ENCODE measurements around the gene RAB8B.

RAB8B gene

DNA sequence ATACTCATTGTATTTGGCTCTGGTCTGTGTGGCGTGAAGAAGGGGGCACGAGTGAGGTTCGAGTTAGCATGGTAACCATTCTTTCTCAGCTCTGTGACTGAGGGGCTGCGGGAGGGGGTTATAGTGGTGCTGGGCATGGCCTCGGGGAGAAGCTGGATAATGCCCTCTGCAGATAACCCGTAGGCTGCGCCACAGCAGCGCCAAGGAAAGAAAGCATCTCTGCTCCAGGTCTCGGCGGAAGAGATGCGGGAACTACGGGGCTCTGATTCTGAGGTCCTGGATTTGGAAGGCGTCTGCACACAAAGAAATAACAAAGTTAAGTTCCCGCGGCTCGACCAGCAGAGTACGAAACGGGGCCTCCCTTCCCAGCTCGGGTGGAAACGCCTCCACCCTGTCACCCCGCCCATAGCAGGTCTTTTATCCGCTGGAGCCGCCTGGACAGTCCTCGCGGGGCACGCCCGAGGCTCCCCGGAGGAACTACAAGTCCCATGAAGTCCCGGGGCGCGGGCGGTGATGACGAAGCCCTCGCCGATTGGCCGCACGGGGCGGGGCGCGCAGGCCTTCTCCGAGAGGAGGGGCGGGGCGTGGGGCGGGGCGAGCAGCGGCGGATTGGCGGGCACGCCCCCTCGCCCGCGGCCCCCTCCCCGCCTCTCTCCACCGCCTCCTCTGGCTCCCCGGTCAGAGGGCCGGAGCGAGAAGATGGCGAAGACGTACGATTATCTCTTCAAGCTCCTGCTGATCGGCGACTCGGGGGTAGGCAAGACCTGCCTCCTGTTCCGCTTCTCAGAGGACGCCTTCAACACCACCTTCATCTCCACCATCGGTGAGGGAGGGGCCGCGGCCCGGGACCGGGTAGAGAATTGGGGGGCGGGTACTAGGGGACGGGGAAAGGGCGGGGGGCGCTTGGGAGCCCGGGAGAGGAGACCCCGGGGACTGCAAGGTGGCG, at the start of gene RAB8B:
RAB8B (plus strand) TSS at position 681 of the 946 bp plus-strand sequence; CDS start at position 700, 19 bp downstream.
- ChIA-PET CTCF (no interaction called here), POLR2A (interaction anchor here (0.6 to 1.1 kb wide), 3 partner anchors 13 to 32 kb away, joined by 4 to 7 read pairs (median 4); partner anchors contain the start of gene RPS27L)
- H3K27ac ChIP-seq (ENCODE audit: extremely low read depth, low read depth, low read length) = peak within 1 kb of the TSS; percentile 28; the same call in 1 of the 2 replicates
- no peaks in the 10 kb centered on the region for H3K9me3 ChIP-seq (ENCODE audit: control insufficient read depth, insufficient read depth, low read depth, low read length)
- peaks cover under 1% of the 10 kb centered on the region; the same call in 1 of the 2 replicates for H3K4me1 ChIP-seq (ENCODE audit: control insufficient read depth, insufficient read depth, low read length)
- H3K36me3 ChIP-seq (ENCODE audit: control insufficient read depth in 2 of 2, insufficient read depth in 1 of 2, low read length in 2 of 2) = no peaks in the 10 kb centered on the region
- H3K4me3 ChIP-seq (ENCODE audit: low read depth, low read length) = peak within 1 kb of the TSS; percentile 75
- TF ChIP-seq OVOL3 (tag by site-specific recombination; IDR thresholded peaks at IDR 0.05) (no peak), TRIM28 (IDR thresholded peaks at IDR 0.05; ENCODE audit: borderline replicate concordance, low read length) (no peak), ZNF510 (tag by site-specific recombination; IDR thresholded peaks at IDR 0.05; ENCODE audit: insufficient replicate concordance) (no peak), MZF1 (tag by site-specific recombination; IDR thresholded peaks at IDR 0.05; ENCODE audit: borderline replicate concordance) (no peak), SP7 (tag by site-specific recombination; IDR thresholded peaks at IDR 0.05) (no peak), ZNF544 (tag by site-specific recombination; IDR thresholded peaks at IDR 0.05) (no peak), ZNF621 (tag by site-specific recombination; IDR thresholded peaks at IDR 0.05) (no peak), ZFP41 (tag by site-specific recombination; IDR thresholded peaks at IDR 0.05; ENCODE audit: borderline replicate concordance) (no peak), ZNF785 (tag by site-specific recombination; IDR thresholded peaks at IDR 0.05) (no peak), KLF8 (tag by site-specific recombination; IDR thresholded peaks at IDR 0.05) (peak; percentile 60; the same call in 1 of the 2 replicates), ZFHX2 (tag by site-specific recombination; conservative IDR thresholded peaks at IDR 0.05) (0 out of 2 replicates have a peak, but pooled peaks have one; percentile 15), ZNF394 (tag by site-specific recombination; IDR thresholded peaks at IDR 0.05; ENCODE audit: borderline replicate concordance) (peak; percentile 53; the same call in 1 of the 2 replicates), ZNF292 (tag by site-specific recombination; IDR thresholded peaks at IDR 0.05; ENCODE audit: borderline replicate concordance, low read depth) (no peak), GLIS1 (tag by site-specific recombination; IDR thresholded peaks at IDR 0.05) (no peak; the same call in 1 of the 2 replicates), KLF9 (tag by site-specific recombination; IDR thresholded peaks at IDR 0.05; ENCODE audit: low read depth) (peak; percentile 82), KLF1 (tag by site-specific recombination; IDR thresholded peaks at IDR 0.05) (peak; percentile 73), ZNF335 (tag by site-specific recombination; conservative IDR thresholded peaks at IDR 0.05) (peak; percentile 65), ZBTB10 (tag by site-specific recombination; IDR thresholded peaks at IDR 0.05) (no peak), ZNF548 (tag by site-specific recombination; IDR thresholded peaks at IDR 0.05) (no peak), ZNF223 (tag by site-specific recombination; IDR thresholded peaks at IDR 0.05) (no peak), ZNF274 (IDR thresholded peaks at IDR 0.05; ENCODE audit: low read length) (no peak), ZNF274 (tag by site-specific recombination; IDR thresholded peaks at IDR 0.05; ENCODE audit: borderline replicate concordance) (no peak)
- TF ChIP-seq, protein P1, sequence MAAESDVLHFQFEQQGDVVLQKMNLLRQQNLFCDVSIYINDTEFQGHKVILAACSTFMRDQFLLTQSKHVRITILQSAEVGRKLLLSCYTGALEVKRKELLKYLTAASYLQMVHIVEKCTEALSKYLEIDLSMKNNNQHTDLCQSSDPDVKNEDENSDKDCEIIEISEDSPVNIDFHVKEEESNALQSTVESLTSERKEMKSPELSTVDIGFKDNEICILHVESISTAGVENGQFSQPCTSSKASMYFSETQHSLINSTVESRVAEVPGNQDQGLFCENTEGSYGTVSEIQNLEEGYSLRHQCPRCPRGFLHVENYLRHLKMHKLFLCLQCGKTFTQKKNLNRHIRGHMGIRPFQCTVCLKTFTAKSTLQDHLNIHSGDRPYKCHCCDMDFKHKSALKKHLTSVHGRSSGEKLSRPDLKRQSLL (tag by site-specific recombination; IDR thresholded peaks at IDR 0.05) = no peak
- TF ChIP-seq, protein P2, sequence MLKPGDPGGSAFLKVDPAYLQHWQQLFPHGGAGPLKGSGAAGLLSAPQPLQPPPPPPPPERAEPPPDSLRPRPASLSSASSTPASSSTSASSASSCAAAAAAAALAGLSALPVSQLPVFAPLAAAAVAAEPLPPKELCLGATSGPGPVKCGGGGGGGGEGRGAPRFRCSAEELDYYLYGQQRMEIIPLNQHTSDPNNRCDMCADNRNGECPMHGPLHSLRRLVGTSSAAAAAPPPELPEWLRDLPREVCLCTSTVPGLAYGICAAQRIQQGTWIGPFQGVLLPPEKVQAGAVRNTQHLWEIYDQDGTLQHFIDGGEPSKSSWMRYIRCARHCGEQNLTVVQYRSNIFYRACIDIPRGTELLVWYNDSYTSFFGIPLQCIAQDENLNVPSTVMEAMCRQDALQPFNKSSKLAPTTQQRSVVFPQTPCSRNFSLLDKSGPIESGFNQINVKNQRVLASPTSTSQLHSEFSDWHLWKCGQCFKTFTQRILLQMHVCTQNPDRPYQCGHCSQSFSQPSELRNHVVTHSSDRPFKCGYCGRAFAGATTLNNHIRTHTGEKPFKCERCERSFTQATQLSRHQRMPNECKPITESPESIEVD (tag by site-specific recombination; IDR thresholded peaks at IDR 0.05) = no peak
- TF ChIP-seq, protein P3, sequence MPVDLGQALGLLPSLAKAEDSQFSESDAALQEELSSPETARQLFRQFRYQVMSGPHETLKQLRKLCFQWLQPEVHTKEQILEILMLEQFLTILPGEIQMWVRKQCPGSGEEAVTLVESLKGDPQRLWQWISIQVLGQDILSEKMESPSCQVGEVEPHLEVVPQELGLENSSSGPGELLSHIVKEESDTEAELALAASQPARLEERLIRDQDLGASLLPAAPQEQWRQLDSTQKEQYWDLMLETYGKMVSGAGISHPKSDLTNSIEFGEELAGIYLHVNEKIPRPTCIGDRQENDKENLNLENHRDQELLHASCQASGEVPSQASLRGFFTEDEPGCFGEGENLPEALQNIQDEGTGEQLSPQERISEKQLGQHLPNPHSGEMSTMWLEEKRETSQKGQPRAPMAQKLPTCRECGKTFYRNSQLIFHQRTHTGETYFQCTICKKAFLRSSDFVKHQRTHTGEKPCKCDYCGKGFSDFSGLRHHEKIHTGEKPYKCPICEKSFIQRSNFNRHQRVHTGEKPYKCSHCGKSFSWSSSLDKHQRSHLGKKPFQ (tag by site-specific recombination; IDR thresholded peaks at IDR 0.05) = no peak
- TF ChIP-seq, protein P4, sequence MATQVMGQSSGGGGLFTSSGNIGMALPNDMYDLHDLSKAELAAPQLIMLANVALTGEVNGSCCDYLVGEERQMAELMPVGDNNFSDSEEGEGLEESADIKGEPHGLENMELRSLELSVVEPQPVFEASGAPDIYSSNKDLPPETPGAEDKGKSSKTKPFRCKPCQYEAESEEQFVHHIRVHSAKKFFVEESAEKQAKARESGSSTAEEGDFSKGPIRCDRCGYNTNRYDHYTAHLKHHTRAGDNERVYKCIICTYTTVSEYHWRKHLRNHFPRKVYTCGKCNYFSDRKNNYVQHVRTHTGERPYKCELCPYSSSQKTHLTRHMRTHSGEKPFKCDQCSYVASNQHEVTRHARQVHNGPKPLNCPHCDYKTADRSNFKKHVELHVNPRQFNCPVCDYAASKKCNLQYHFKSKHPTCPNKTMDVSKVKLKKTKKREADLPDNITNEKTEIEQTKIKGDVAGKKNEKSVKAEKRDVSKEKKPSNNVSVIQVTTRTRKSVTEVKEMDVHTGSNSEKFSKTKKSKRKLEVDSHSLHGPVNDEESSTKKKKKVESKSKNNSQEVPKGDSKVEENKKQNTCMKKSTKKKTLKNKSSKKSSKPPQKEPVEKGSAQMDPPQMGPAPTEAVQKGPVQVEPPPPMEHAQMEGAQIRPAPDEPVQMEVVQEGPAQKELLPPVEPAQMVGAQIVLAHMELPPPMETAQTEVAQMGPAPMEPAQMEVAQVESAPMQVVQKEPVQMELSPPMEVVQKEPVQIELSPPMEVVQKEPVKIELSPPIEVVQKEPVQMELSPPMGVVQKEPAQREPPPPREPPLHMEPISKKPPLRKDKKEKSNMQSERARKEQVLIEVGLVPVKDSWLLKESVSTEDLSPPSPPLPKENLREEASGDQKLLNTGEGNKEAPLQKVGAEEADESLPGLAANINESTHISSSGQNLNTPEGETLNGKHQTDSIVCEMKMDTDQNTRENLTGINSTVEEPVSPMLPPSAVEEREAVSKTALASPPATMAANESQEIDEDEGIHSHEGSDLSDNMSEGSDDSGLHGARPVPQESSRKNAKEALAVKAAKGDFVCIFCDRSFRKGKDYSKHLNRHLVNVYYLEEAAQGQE (tag by site-specific recombination; IDR thresholded peaks at IDR 0.05) = no peak
